ENCODE results near the gene ARHGEF12.

The ARHGEF12 gene

GRCh38 chr11:120324932-120325810 lies 11.0 kb upstream of the ARHGEF12 start, which contains the start of gene TLCD5:
Gene TLCD5 (plus strand): TSS chr11:120325299. CDS start chr11:120327442, 2,143 bp downstream.
- DNase-seq, result peak; percentile 60

GRCh38 chr11:120326228-120326627 lies 10.0 kb upstream of the ARHGEF12 start:
- no peak for DNase-seq

- no peak for DNase-seq
These were observed 9.3 kb upstream of the ARHGEF12 start for GRCh38 chr11:120326845-120327281.

- no peak for DNase-seq
These were observed 8.9 kb upstream of the ARHGEF12 start for GRCh38 chr11:120327311-120327710.

GRCh38 chr11:120329556-120329955 lies 6.7 kb upstream of the ARHGEF12 start:
- no peak for DNase-seq

GRCh38 chr11:120330045-120330444 lies 6.2 kb upstream of the ARHGEF12 start:
- DNase-seq, result no peak

GRCh38 chr11:120331301-120331996 lies 4.8 kb upstream of the ARHGEF12 start:
- no peak for DNase-seq

- no peak for DNase-seq
These were observed 3.1 kb upstream of the ARHGEF12 start for GRCh38 chr11:120332822-120333716.

GRCh38 chr11:120333801-120334200 lies 2.4 kb upstream of the ARHGEF12 start:
- DNase-seq, result no peak

- DNase-seq, result no peak
These were observed 1.9 kb upstream of the ARHGEF12 start for GRCh38 chr11:120334332-120334731.

- DNase-seq, result peak; percentile 8
These were observed 1.2 kb upstream of the ARHGEF12 start for GRCh38 chr11:120334894-120335462.

- peak; percentile 42 for DNase-seq
These were observed 681 bp upstream of the ARHGEF12 start for GRCh38 chr11:120335556-120335907.

GRCh38 chr11:120336641-120337354 lies 585 bp downstream of the ARHGEF12 start:
- no peak for DNase-seq

- DNase-seq, result no peak
These were observed 1.3 kb downstream of the ARHGEF12 start for GRCh38 chr11:120337355-120338106.

- no peak for DNase-seq
These were observed 2.1 kb downstream of the ARHGEF12 start for GRCh38 chr11:120338107-120338933.

- DNase-seq, result no peak
These were observed 3.2 kb downstream of the ARHGEF12 start for GRCh38 chr11:120339394-120339890.

GRCh38 chr11:120340529-120340928 lies 4.3 kb downstream of the ARHGEF12 start:
- no peak for DNase-seq

GRCh38 chr11:120342226-120342625 lies 6.0 kb downstream of the ARHGEF12 start:
- DNase-seq, result no peak

- DNase-seq, result no peak
These were observed 6.5 kb downstream of the ARHGEF12 start for GRCh38 chr11:120342678-120343077.

GRCh38 chr11:120343429-120343828 lies 7.2 kb downstream of the ARHGEF12 start:
- no peak for DNase-seq
